H1 (cell line): ENCODE measurements around the gene TXK. TPM values are rescaled to one million over a fixed set of nuclear protein-coding genes. Genes with fewer than 3 reads are reported as not detected.

Source experiments
- CTCF ChIA-PET: fragments of 300-600 bp; sonication (Branson Sonifier 250); formaldehyde crosslinking; loops from one replicate; lab custom pipeline; 2021; ENCODE audit not compliant: partially characterized antibody; lab: Charles Lee
- POLR2A ChIA-PET: fragments of 300-600 bp; sonication (Branson Sonifier 250); formaldehyde crosslinking; loops from one replicate; lab custom pipeline; 2021; ENCODE audit warnings: inconsistent platforms; ENCODE audit not compliant: partially characterized antibody; lab: Charles Lee
- DNase-seq, 2 experiments: peaks; one replicate each; pipeline versions ENCODE4 v3.0.0 to v3.0.0-alpha.2; 2010 to 2022; ENCODE audit warnings: low spot score in 2 of 2, low read depth in 1 of 2, mixed read lengths in 1 of 2
- FAIRE-seq: peaks from 2 replicates; lab custom pipeline; 2011; peaks lifted over from hg19 to GRCh38; lab: Jason Lieb, UNC
- H2AFZ ChIP-seq: 2 replicates; pipeline ENCODE4 v1.8.1; 2012; ENCODE audit warnings: low read length, inconsistent platforms
- H2AK5ac ChIP-seq: 2 replicates; pipeline ENCODE4 v1.6.1; 2013; ENCODE audit warnings: low read depth, low read length
- H2BK120ac ChIP-seq: replicated peaks from 2 replicates; pipeline ENCODE3; 2013; ENCODE audit warnings: low read depth, low read length, inconsistent platforms
- H2BK12ac ChIP-seq: 2 replicates; pipeline ENCODE4 v1.6.1; 2013; ENCODE audit warnings: low read depth, low read length
- H2BK15ac ChIP-seq: 2 replicates; pipeline ENCODE4 v1.6.1; 2013; ENCODE audit warnings: low read length
- H2BK20ac ChIP-seq: 2 replicates; pipeline ENCODE4 v1.6.1; 2013; ENCODE audit warnings: low read length
- H2BK5ac ChIP-seq: 2 replicates; pipeline ENCODE4 v1.6.1; 2013; ENCODE audit warnings: low read depth, low read length
- H3K14ac ChIP-seq: 2 replicates; pipeline ENCODE4 v1.6.1; 2013; ENCODE audit warnings: inconsistent platforms; ENCODE audit not compliant: insufficient read length
- H3K18ac ChIP-seq: 2 replicates; pipeline ENCODE4 v1.6.1; 2013; ENCODE audit warnings: low read length; ENCODE audit errors: extremely low read depth
- H3K23ac ChIP-seq: 2 replicates; pipeline ENCODE4 v1.6.1; 2013; ENCODE audit warnings: inconsistent platforms; ENCODE audit not compliant: insufficient read length
- H3K23me2 ChIP-seq: 2 replicates; pipeline ENCODE4 v1.6.1; 2013; ENCODE audit warnings: low read depth, low read length
- H3K27ac ChIP-seq: 2 replicates; pipeline ENCODE4 v1.6.1; 2011; ENCODE audit warnings: low read depth, low read length, inconsistent platforms
- H3K27me3 ChIP-seq, 4 experiments: replicated peaks in 1 of 4; 1 replicate in 1 of 4; 2 replicates in 3 of 4; pipeline versions ENCODE4 v1.6.1 to v1.8.1; 2011 to 2013; ENCODE audit warnings: low read length in 3 of 4, mild to moderate bottlenecking in 3 of 4, inconsistent platforms in 2 of 4, mixed read lengths in 2 of 4, moderate library complexity in 1 of 4; ENCODE audit not compliant: control insufficient read depth in 3 of 4, insufficient read depth in 3 of 4; ENCODE audit errors: extremely low read depth in 1 of 4
- H3K36me3 ChIP-seq, 4 experiments: 2 replicates each; pipeline versions ENCODE4 v1.6.1 to v1.8.1; 2011 to 2013; ENCODE audit warnings: mild to moderate bottlenecking in 4 of 4, low read length in 3 of 4, moderate library complexity in 2 of 4, control low read depth in 1 of 4, inconsistent platforms in 1 of 4; ENCODE audit not compliant: insufficient read depth in 4 of 4, control insufficient read depth in 2 of 4
- H3K4ac ChIP-seq: replicated peaks from 2 replicates; pipeline ENCODE3; 2013; ENCODE audit warnings: low read length, low read depth, mixed read lengths, inconsistent platforms; ENCODE audit not compliant: insufficient read length
- H3K4me1 ChIP-seq, 4 experiments: replicated peaks in 1 of 4; 1 replicate in 1 of 4; 2 replicates in 3 of 4; pipeline versions ENCODE4 v1.6.1 to v1.8.1; 2011 to 2013; ENCODE audit warnings: low read length in 3 of 4, inconsistent platforms in 2 of 4, mixed read lengths in 1 of 4; ENCODE audit not compliant: insufficient read depth in 4 of 4, control insufficient read depth in 3 of 4
- H3K4me2 ChIP-seq, 2 experiments: 2 replicates each; pipeline versions ENCODE4 v1.6.1 to v1.8.1; 2011 to 2013; ENCODE audit warnings: low read depth in 2 of 2, low read length in 2 of 2, control low read depth in 1 of 2, inconsistent platforms in 1 of 2, mild to moderate bottlenecking in 1 of 2; ENCODE audit not compliant: insufficient read depth in 1 of 2
- H3K4me3 ChIP-seq, 4 experiments: fragments of 200-600, 300-600 bp in 1 of 4; sonication (generic), shearing (Covaris generic), sonication (Bioruptor Twin) in 1 of 4; 2 replicates each; pipeline versions ENCODE4 v1.5.1 to v1.8.1; 2011 to 2016; ENCODE audit warnings: low read length in 4 of 4, low read depth in 3 of 4, control low read depth in 2 of 4, inconsistent platforms in 2 of 4, mild to moderate bottlenecking in 2 of 4, mixed read lengths in 1 of 4, moderate library complexity in 1 of 4; ENCODE audit not compliant: insufficient read depth in 2 of 4; ENCODE audit errors: extremely low read depth in 1 of 4
- H3K56ac ChIP-seq: replicated peaks from 2 replicates; pipeline ENCODE3; 2013; ENCODE audit warnings: low read depth, mild to moderate bottlenecking, mixed read lengths, low read length, inconsistent platforms; ENCODE audit not compliant: insufficient read length
- H3K79me1 ChIP-seq: 2 replicates; pipeline ENCODE4 v1.6.1; 2013; ENCODE audit warnings: low read depth, low read length, control low read depth
- H3K79me2 ChIP-seq, 2 experiments: 2 replicates each; pipeline versions ENCODE4 v1.6.1 to v1.8.1; 2012 to 2013; ENCODE audit warnings: low read length in 2 of 2, mild to moderate bottlenecking in 2 of 2, inconsistent platforms in 1 of 2; ENCODE audit not compliant: insufficient read depth in 2 of 2, control insufficient read depth in 1 of 2
- H3K9ac ChIP-seq, 4 experiments: replicated peaks in 1 of 4; 1 replicate in 1 of 4; 2 replicates in 3 of 4; pipeline versions ENCODE4 v1.6.1 to v1.8.1; 2011 to 2013; ENCODE audit warnings: low read depth in 3 of 4, low read length in 3 of 4, control low read depth in 2 of 4, mild to moderate bottlenecking in 2 of 4, moderate library complexity in 2 of 4, inconsistent platforms in 1 of 4; ENCODE audit errors: extremely low read depth in 1 of 4
- H3K9me3 ChIP-seq, 2 experiments: 2 replicates each; pipeline versions ENCODE4 v1.6.1 to v1.8.1; 2012 to 2013; ENCODE audit warnings: mild to moderate bottlenecking in 2 of 2, moderate library complexity in 2 of 2, control low read depth in 1 of 2, inconsistent platforms in 1 of 2, low read depth in 1 of 2, low read length in 1 of 2, mixed read lengths in 1 of 2; ENCODE audit not compliant: insufficient read depth in 2 of 2
- H4K20me1 ChIP-seq, 2 experiments: replicated peaks in 1 of 2; 2 replicates each; pipeline versions ENCODE3 to v1.8.1; 2011 to 2013; ENCODE audit warnings: inconsistent platforms in 2 of 2, low read length in 2 of 2, mild to moderate bottlenecking in 1 of 2; ENCODE audit not compliant: insufficient read depth in 2 of 2, control insufficient read depth in 1 of 2
- H4K5ac ChIP-seq: 2 replicates; pipeline ENCODE4 v1.6.1; 2013; ENCODE audit warnings: low read length, low read depth, mixed read lengths, inconsistent platforms; ENCODE audit not compliant: insufficient read length
- H4K8ac ChIP-seq: 2 replicates; pipeline ENCODE4 v1.8.0; 2013; ENCODE audit warnings: mild to moderate bottlenecking, moderate library complexity, low read length, inconsistent platforms; ENCODE audit not compliant: insufficient read depth; ENCODE audit errors: extremely low read depth
- H4K91ac ChIP-seq: replicated peaks from 2 replicates; pipeline ENCODE3; 2013; ENCODE audit warnings: low read length, mixed read lengths, inconsistent platforms; ENCODE audit not compliant: insufficient read length
- BRCA1 ChIP-seq: IDR thresholded peaks from 2 replicates; pipeline ENCODE4 v1.6.1; 2012; ENCODE audit warnings: low read depth, low read length, improper control_type of control experiment
- CTBP2 ChIP-seq: IDR thresholded peaks from 2 replicates; pipeline ENCODE4 v1.7.0; 2011; ENCODE audit warnings: borderline replicate concordance, mild to moderate bottlenecking, moderate library complexity, mixed read lengths, low read length; ENCODE audit not compliant: insufficient read depth, insufficient read length
- RFX5 ChIP-seq: IDR thresholded peaks from 2 replicates; pipeline ENCODE4 v1.6.1; 2011; ENCODE audit warnings: low read depth, low read length, improper control_type of control experiment, borderline replicate concordance
- WGBS, 2 experiments: shearing (Covaris generic) in 1 of 2; methylation state at CpG; one replicate each; pipeline versions ENCODE4 v1.1.6 to v1.1.7; 2013 to 2015; ENCODE audit warnings: low lambda C conversion rate in 2 of 2, mixed read lengths in 2 of 2, inconsistent platforms in 1 of 2, low coverage in 1 of 2, missing lambda C conversion rate in 1 of 2; ENCODE audit not compliant: insufficient replicate concordance in 2 of 2, insufficient coverage in 1 of 2, insufficient read length in 1 of 2; ENCODE audit errors: extremely low coverage in 1 of 2, missing lambda C conversion rate in 1 of 2; 5-methylcytosine and 5-hydroxymethylcytosine counted together
- polyA plus RNA-seq, 7 experiments: library from polyadenylated mRNA; depleted of rRNA in 3 of 7; stranded (reverse) in 5 of 7; unstranded in 2 of 7; fragments of >200 nt in 5 of 7; fragments of 200-250 nt in 2 of 7; gene quantifications; 1 replicate in 5 of 7; 2 replicates in 1 of 7; 4 replicates in 1 of 7; pipeline versions ENCODE4 v1.2.1 to v1.2.3, GENCODE V29; 2011 to 2013; ENCODE audit warnings: missing spikeins in 2 of 7, mixed read lengths in 2 of 7
- total RNA-seq: library from RNA; stranded (reverse); fragmentation: NEBNext Ultra II Directional; extraction: Animal tissue kit (Norgen Biotek cat#: 25700); gene quantifications from 2 replicates; pipeline ENCODE4 v1.2.1, GENCODE V29; 2021

The TXK gene
- total and polyA plus RNA-seq, 2 of the 8 experiments (the other 6 are each of a cell fraction or from before 2014, with no cell fraction given) = not detected

DNA sequence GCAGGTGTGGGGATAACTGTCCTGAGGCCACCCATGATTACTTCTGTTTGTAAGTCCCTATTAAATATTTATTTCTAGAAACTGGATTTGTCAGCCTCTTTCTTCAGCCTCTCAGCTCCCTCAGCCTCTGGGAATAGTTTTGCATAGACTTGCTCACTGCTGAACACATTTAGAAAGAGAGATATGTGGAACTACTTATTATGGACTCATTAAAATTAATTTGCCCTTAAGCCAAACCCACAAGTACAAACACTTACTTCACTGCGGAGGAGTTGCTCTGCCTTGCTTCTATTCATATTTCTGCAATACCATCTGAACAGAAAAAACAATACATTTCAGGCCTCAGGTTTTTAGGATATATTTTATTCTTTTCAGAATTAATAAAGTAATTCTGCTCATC, 22.4 kb upstream of the TXK start:
- H3K23ac ChIP-seq = no peak overlapping the region
- ChIA-PET POLR2A (no interaction called here), CTCF (interaction anchor here (1.0 kb wide), 2 partner anchors 10 to 118 kb away, joined by 3 read pairs; no protein-coding TSS in a partner anchor)
- H4K8ac ChIP-seq = no peak overlapping the region
- H3K4ac ChIP-seq = no peak overlapping the region
- H3K27ac ChIP-seq = no peak overlapping the region
- H2BK5ac ChIP-seq = no peak overlapping the region
- H3K27me3 ChIP-seq = no peaks in the 10 kb centered on the region
- FAIRE-seq = no peak
- H3K4me2 ChIP-seq = no peak overlapping the region
- H2BK12ac ChIP-seq = no peak overlapping the region
- no peak overlapping the region for H2BK20ac ChIP-seq
- no peak overlapping the region for H3K4me3 ChIP-seq
- no peak overlapping the region for H2BK15ac ChIP-seq
- H3K9ac ChIP-seq = no peak overlapping the region
- H4K91ac ChIP-seq = no peak overlapping the region
- H3K56ac ChIP-seq = no peak overlapping the region
- TF ChIP-seq RFX5 (no peak), BRCA1 (no peak), CTBP2 (no peak)
- peaks cover 7 to 15% of the 10 kb centered on the region in 2 experiments; a peak in 3 of 4 replicates for H3K9me3 ChIP-seq
- H2AK5ac ChIP-seq = no peak overlapping the region
- WGBS, 2 experiments = 100% methylated on average over 1 of the region's 1 CpG; no CpG with 5 or more reads in 1 of the 2 experiments
- no peak overlapping the region for H2BK120ac ChIP-seq
- no peaks in the 10 kb centered on the region for H3K79me1 ChIP-seq
- H4K20me1 ChIP-seq = no peaks in the 10 kb centered on the region
- no peak overlapping the region for H2AFZ ChIP-seq
- H3K23me2 ChIP-seq = no peaks in the 10 kb centered on the region
- H4K5ac ChIP-seq = no peak overlapping the region
- no peak overlapping the region for H3K14ac ChIP-seq
- no peaks in the 10 kb centered on the region for H3K79me2 ChIP-seq
- H3K36me3 ChIP-seq = peaks cover 0 to 15% (median 3%) of the 10 kb centered on the region in 4 experiments; a peak in 4 of 8 replicates
- DNase-seq = no peak
- H3K18ac ChIP-seq = no peak overlapping the region
- no peaks in the 10 kb centered on the region for H3K4me1 ChIP-seq
